Neural crest cell (in vitro differentiated cells): Measurements from ENCODE around the gene NUDT2. TPM values are rescaled to one million over a fixed set of nuclear protein-coding genes. Genes with fewer than 3 reads are reported as not detected.

Experiments used
- DNase-seq: peaks from one replicate; pipeline ENCODE4 v3.0.0; 2021; ENCODE audit warnings: low read depth, mixed read lengths, low spot score
- H3K27ac Mint-ChIP-seq: one replicate; pipeline ENCODE4 v1.8.0; 2021; ENCODE audit warnings: mild to moderate bottlenecking, mixed read lengths; ENCODE audit not compliant: unreplicated experiment
- H3K27me3 Mint-ChIP-seq: 2 replicates; pipeline ENCODE4 v1.8.0; 2021; ENCODE audit warnings: low read depth, mild to moderate bottlenecking, mixed read lengths
- H3K36me3 Mint-ChIP-seq: 2 replicates; pipeline ENCODE4 v1.8.0; 2021; ENCODE audit warnings: low read depth, mild to moderate bottlenecking, mixed read lengths
- H3K4me1 Mint-ChIP-seq: 2 replicates; pipeline ENCODE4 v1.8.0; 2021; ENCODE audit warnings: mixed read lengths
- H3K4me3 Mint-ChIP-seq: one replicate; pipeline ENCODE4 v1.8.0; 2021; ENCODE audit warnings: mild to moderate bottlenecking, mixed read lengths
- H3K9me3 Mint-ChIP-seq: 2 replicates; pipeline ENCODE4 v1.8.0; 2021; ENCODE audit warnings: mixed read lengths
- CTCF ChIP-seq: fragments of 200-600 bp; sonication (generic); conservative IDR thresholded peaks from 2 replicates; pipeline ENCODE4 v1.5.0; 2021; ENCODE audit warnings: antibody characterized with exemption, mild to moderate bottlenecking
- total RNA-seq: library from RNA; stranded (reverse); gene quantifications from 2 replicates; pipeline ENCODE4 v1.2.1, GENCODE V29; 2021

The NUDT2 gene
- total RNA-seq, 1 donor from 2014 or later = 19.8 TPM

GRCh38 chr9:34385561-34386230 lies 56.3 kb downstream of the NUDT2 start:
- H3K27ac Mint-ChIP-seq = no peak overlapping the region
- H3K9me3 Mint-ChIP-seq = no peaks in the 10 kb centered on the region
- H3K4me3 Mint-ChIP-seq = no peak overlapping the region
- peaks cover 56% of the 10 kb centered on the region for H3K27me3 Mint-ChIP-seq
- no peaks in the 10 kb centered on the region for H3K36me3 Mint-ChIP-seq
- no peak for DNase-seq
- TF ChIP-seq CTCF = no peak
- H3K4me1 Mint-ChIP-seq = no peaks in the 10 kb centered on the region

GRCh38 chr9:34386656-34387055 lies 57.3 kb downstream of the NUDT2 start:
- Mint-ChIP-seq H3K27me3 (peaks cover 56% of the 10 kb centered on the region), H3K36me3 (no peaks in the 10 kb centered on the region), H3K4me3 (no peak overlapping the region), H3K4me1 (no peaks in the 10 kb centered on the region), H3K9me3 (no peaks in the 10 kb centered on the region), H3K27ac (no peak overlapping the region)
- TF ChIP-seq CTCF = no peak
- DNase-seq = no peak

- Mint-ChIP-seq H3K9me3 (no peaks in the 10 kb centered on the region), H3K27me3 (peaks cover 56% of the 10 kb centered on the region), H3K36me3 (no peaks in the 10 kb centered on the region), H3K4me3 (no peak overlapping the region), H3K27ac (no peak overlapping the region), H3K4me1 (no peaks in the 10 kb centered on the region)
- TF ChIP-seq CTCF = no peak
- no peak for DNase-seq
Observed at GRCh38 chr9:34387239-34387638, 57.9 kb downstream of the NUDT2 start.

GRCh38 chr9:34392511-34392910 lies 63.1 kb downstream of the NUDT2 start:
- Mint-ChIP-seq H3K9me3 (no peaks in the 10 kb centered on the region), H3K4me1 (no peaks in the 10 kb centered on the region), H3K27ac (no peak overlapping the region), H3K4me3 (no peak overlapping the region), H3K27me3 (peaks cover 33% of the 10 kb centered on the region), H3K36me3 (no peaks in the 10 kb centered on the region)
- TF ChIP-seq CTCF = no peak
- DNase-seq = no peak

Other genes with a start within 250 kb of the NUDT2 start
- gene DCAF12, start 202.9 kb upstream of the NUDT2 start, total RNA-seq = 52.6 and 54.1 TPM in 2 replicates
- 35.6 and 35.8 TPM in 2 replicates for gene UBAP1, start 150.5 kb upstream of the NUDT2 start, total RNA-seq
- 12.3 and 13.8 TPM in 2 replicates for gene KIF24, start 301 bp upstream of the NUDT2 start, total RNA-seq
- 1.7 and 2.0 TPM in 2 replicates for gene MYORG, start 47.3 kb downstream of the NUDT2 start, total RNA-seq
- gene FAM219A, start 129.0 kb downstream of the NUDT2 start, total RNA-seq = 20.6 and 20.9 TPM in 2 replicates
- gene DNAI1, start 129.2 kb downstream of the NUDT2 start, total RNA-seq = 1.5 and 1.9 TPM in 2 replicates
- 12.0 and 13.2 TPM in 2 replicates for gene ENHO, start 193.4 kb downstream of the NUDT2 start, total RNA-seq